DOHH2 (cell line): ENCODE results near the gene SLC37A3.
"Not testable (repeated sequence)": the region's sequence is repeated elsewhere in the genome, so short reads cannot be mapped to it uniquely, and the experiment has no call there.

Experiments
- H3F3A ChIP-seq: fragments of 200-600 bp; sonication (generic), shearing (Covaris generic); 2 replicates; pipeline ENCODE4 v1.6.0; 2016; ENCODE audit warnings: antibody characterized with exemption, mild to moderate bottlenecking; ENCODE audit not compliant: control insufficient read depth, insufficient read depth
- H3K27ac ChIP-seq: fragments of 200-600 bp; sonication (generic); 2 replicates; pipeline ENCODE4 v1.5.1; 2014; ENCODE audit warnings: low read depth, mild to moderate bottlenecking, low read length, moderate library complexity
- H3K27me3 ChIP-seq: fragments of 200-600 bp; sonication (generic); 2 replicates; pipeline ENCODE4 v1.6.1; 2014; ENCODE audit warnings: mild to moderate bottlenecking, low read length, mixed read lengths; ENCODE audit not compliant: control insufficient read depth
- H3K36me3 ChIP-seq: fragments of 200-600 bp; sonication (generic); 2 replicates; pipeline ENCODE4 v1.6.1; 2014; ENCODE audit warnings: mild to moderate bottlenecking, low read length, moderate library complexity, mixed read lengths; ENCODE audit not compliant: control insufficient read depth
- H3K4me1 ChIP-seq: fragments of 200-600 bp; sonication (generic); 2 replicates; pipeline ENCODE4 v1.6.1; 2014; ENCODE audit warnings: mild to moderate bottlenecking, low read length, mixed read lengths; ENCODE audit not compliant: control insufficient read depth
- H3K4me2 ChIP-seq: fragments of 200-600 bp; sonication (generic); 2 replicates; pipeline ENCODE4 v1.6.0; 2014; ENCODE audit warnings: mild to moderate bottlenecking, low read length, moderate library complexity
- H3K4me3 ChIP-seq: fragments of 200-600 bp; sonication (generic); 2 replicates; pipeline ENCODE4 v1.5.1; 2014; ENCODE audit warnings: mild to moderate bottlenecking, low read length, mixed read lengths
- H3K79me2 ChIP-seq: fragments of 200-600 bp; sonication (generic); 2 replicates; pipeline ENCODE4 v1.6.1; 2014; ENCODE audit warnings: mild to moderate bottlenecking, low read length, mixed read lengths; ENCODE audit not compliant: control insufficient read depth
- H3K9me2 ChIP-seq: fragments of 200-600 bp; sonication (generic); replicated peaks from 2 replicates; pipeline ENCODE4 v1.6.1; 2014; ENCODE audit warnings: mild to moderate bottlenecking, low read length, mixed read lengths; ENCODE audit not compliant: control insufficient read depth
- H3K9me3 ChIP-seq: fragments of 200-600 bp; sonication (generic); 2 replicates; pipeline ENCODE4 v1.6.1; 2014; ENCODE audit warnings: antibody characterized with exemption, low read length, mixed read lengths; ENCODE audit not compliant: control insufficient read depth, insufficient read depth
- H4K20me1 ChIP-seq: fragments of 200-600 bp; sonication (generic); 2 replicates; pipeline ENCODE4 v1.6.0; 2014; ENCODE audit warnings: low read depth, mild to moderate bottlenecking, antibody characterized with exemption, low read length, moderate library complexity; ENCODE audit not compliant: control insufficient read depth, insufficient read depth
- EZH2phosphoT487 ChIP-seq: fragments of 200-600 bp; sonication (generic); IDR thresholded peaks from 2 replicates; pipeline ENCODE4 v1.6.1; 2017; ENCODE audit warnings: borderline replicate concordance, mild to moderate bottlenecking, antibody characterized with exemption, low read length, moderate library complexity, mixed read lengths
- TF ChIP-seq, protein P1 (sequence below): fragments of 200-600 bp; sonication (generic); IDR thresholded peaks from one replicate; pipeline ENCODE4 v1.5.1; 2014; ENCODE audit warnings: antibody characterized with exemption, mild to moderate bottlenecking, low read depth, low read length; ENCODE audit not compliant: poor library complexity, severe bottlenecking

SLC37A3 gene

DNA sequence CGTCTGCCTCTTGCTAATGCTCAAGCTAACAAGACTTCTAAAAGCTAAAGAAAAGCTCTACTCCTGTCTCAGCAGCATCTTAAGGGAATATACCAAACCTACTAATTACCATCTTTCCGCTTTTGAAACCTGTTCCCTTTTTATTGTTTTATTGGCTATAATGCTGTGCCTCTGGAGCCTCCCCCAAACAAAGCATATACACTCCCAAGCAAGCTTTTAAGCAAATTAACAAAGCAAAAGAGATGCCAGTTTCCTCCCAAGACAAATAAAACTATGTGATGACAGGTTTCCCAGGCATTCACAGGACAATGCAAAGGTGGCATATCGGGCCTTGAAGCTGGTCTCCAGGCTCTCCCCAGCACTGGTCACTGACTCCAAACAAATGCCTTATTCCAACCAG, 52.9 kb downstream of the SLC37A3 start:
- H3K36me3 ChIP-seq = no peaks in the 10 kb centered on the region
- H3K27ac ChIP-seq = no peak overlapping the region
- peaks cover 16% of the 10 kb centered on the region for H3K4me1 ChIP-seq
- no peaks in the 10 kb centered on the region for H3K27me3 ChIP-seq
- H3K9me3 ChIP-seq = no peaks in the 10 kb centered on the region
- no peaks in the 10 kb centered on the region for H3K9me2 ChIP-seq
- TF ChIP-seq EZH2phosphoT487 = no peak
- TF ChIP-seq, protein P1, sequence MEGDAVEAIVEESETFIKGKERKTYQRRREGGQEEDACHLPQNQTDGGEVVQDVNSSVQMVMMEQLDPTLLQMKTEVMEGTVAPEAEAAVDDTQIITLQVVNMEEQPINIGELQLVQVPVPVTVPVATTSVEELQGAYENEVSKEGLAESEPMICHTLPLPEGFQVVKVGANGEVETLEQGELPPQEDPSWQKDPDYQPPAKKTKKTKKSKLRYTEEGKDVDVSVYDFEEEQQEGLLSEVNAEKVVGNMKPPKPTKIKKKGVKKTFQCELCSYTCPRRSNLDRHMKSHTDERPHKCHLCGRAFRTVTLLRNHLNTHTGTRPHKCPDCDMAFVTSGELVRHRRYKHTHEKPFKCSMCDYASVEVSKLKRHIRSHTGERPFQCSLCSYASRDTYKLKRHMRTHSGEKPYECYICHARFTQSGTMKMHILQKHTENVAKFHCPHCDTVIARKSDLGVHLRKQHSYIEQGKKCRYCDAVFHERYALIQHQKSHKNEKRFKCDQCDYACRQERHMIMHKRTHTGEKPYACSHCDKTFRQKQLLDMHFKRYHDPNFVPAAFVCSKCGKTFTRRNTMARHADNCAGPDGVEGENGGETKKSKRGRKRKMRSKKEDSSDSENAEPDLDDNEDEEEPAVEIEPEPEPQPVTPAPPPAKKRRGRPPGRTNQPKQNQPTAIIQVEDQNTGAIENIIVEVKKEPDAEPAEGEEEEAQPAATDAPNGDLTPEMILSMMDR = no peak
- H3K79me2 ChIP-seq = no peaks in the 10 kb centered on the region
- no peak overlapping the region for H3K4me3 ChIP-seq
- H3K4me2 ChIP-seq = no peak overlapping the region
- H4K20me1 ChIP-seq = no peaks in the 10 kb centered on the region
- no peaks in the 10 kb centered on the region for H3F3A ChIP-seq

DNA sequence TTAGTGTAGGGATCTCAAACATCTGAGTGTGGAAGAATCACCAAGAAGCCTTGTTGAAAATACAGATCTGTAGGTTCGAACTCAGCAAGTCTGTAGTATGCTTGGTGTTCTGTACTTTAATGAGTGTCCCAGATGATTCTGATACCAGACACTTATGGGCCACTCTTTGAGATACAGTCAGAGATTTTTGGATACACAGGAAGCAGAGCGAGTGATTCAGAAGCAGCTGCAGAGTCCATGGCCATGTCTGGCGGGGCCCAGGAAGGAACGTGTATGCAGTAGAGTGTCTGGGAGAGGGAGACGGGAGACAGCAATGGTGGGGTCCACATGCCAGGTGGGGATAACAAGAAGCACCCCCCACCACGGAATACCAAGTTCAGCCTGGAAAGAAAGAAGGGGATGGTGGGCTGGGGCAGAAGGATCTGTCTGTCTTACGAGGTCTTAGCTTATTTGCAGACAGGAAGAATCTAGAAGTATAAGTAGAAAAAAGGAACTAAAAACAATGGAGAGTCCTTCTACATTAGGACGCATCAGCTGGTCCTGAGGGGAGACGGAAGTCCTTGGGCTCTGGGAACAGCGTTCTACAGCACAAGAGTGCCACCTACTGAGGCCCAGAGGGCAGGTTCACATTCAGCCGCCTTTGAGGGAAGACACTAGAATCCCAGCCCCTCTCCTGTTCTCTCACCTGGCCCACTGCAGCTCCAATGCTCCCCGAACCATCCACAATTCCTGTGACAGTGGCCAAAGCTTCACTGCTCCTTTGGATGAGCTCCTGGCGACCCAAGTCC, 55.4 kb downstream of the SLC37A3 start:
- no peaks in the 10 kb centered on the region for H3K79me2 ChIP-seq
- H3K27me3 ChIP-seq = no peaks in the 10 kb centered on the region
- no peak overlapping the region for H3K4me3 ChIP-seq
- H3K9me2 ChIP-seq = no peaks in the 10 kb centered on the region
- peak overlapping the region; percentile 18 for H3K4me2 ChIP-seq
- H3K4me1 ChIP-seq = peaks cover 10% of the 10 kb centered on the region
- no peaks in the 10 kb centered on the region for H3K36me3 ChIP-seq
- no peak overlapping the region for H3K27ac ChIP-seq
- no peaks in the 10 kb centered on the region for H4K20me1 ChIP-seq
- TF ChIP-seq, protein P1 = peak; percentile 96
- TF ChIP-seq EZH2phosphoT487 = no peak
- no peaks in the 10 kb centered on the region for H3F3A ChIP-seq
- no peaks in the 10 kb centered on the region for H3K9me3 ChIP-seq

DNA sequence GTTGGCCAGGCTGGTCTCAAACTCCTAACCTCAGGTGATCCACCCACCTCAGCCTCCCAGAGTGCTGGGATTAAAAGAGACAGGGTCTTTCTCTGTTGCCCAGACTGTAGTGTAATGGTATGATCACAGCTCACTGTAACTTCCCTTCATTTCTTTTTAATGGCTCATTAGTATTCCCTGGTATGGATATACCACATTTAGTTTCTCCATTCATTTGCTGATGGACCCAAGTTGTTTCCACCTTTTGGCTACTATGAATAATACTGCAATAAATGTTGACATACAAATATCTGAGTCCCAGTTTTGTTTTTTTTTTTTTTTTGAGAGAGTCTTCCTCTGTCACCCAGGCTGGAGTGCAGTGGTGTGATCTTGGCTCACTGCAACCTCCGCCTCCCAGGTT, 59.4 kb downstream of the SLC37A3 start:
- H3F3A ChIP-seq, H3K9me3 ChIP-seq, H3K27me3 ChIP-seq, H3K79me2 ChIP-seq, H4K20me1 ChIP-seq, H3K4me3 ChIP-seq, H3K27ac ChIP-seq, H3K4me2 ChIP-seq, H3K9me2 ChIP-seq, H3K36me3 ChIP-seq: not testable (repeated sequence)
- peaks cover 10% of the 10 kb centered on the region for H3K4me1 ChIP-seq

DNA sequence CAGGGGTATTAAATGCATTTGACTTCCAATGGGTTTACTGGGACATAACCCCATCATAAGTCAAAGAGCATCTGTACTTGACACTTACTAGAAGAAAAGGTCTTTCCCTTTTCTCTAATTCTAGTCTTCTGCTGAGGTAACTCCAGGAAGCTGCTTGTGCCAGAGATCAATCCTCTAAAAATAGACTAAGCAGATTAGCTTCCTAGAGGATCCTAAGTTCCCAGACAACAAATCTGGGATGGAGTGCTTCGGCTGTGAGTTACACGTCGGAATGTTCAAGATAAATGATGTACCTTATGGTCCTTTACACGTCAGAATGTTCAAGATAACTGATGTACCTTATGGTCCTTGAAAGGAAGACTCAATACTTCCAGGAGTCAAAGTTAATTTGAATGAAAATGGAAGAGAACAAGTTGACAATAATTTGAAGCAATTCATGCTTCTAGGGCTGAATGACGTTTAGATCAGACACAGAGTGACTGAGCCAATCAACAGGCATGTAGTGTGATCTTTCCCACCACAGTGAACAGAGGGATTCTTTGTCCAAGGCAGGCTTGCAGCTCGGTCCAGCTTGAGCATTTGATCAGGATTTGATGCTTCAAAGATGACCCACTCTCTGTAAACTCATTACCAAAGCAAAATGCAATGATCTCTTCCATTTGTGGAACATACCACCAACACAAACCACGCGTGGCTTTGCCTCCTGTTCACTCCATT, 63.8 kb downstream of the SLC37A3 start:
- Histone ChIP-seq H3K27ac (no peak overlapping the region), H3K27me3 (no peaks in the 10 kb centered on the region), H3K36me3 (no peaks in the 10 kb centered on the region), H3F3A (peaks cover 3% of the 10 kb centered on the region; the same call in 1 of the 2 replicates), H3K79me2 (no peaks in the 10 kb centered on the region), H3K4me1 (no peaks in the 10 kb centered on the region), H3K9me2 (no peaks in the 10 kb centered on the region), H3K9me3 (no peaks in the 10 kb centered on the region), H3K4me3 (no peak overlapping the region), H3K4me2 (no peak overlapping the region), H4K20me1 (no peaks in the 10 kb centered on the region)
- TF ChIP-seq, protein P1 = no peak
- TF ChIP-seq EZH2phosphoT487 = no peak
